GM18505 (cell line): ENCODE measurements around the gene INCENP.

Source experiments
- ATAC-seq: cut with Tn5 transposase; IDR thresholded peaks from one replicate; pipeline ENCODE4 v1.9.1; 2021; ENCODE audit not compliant: unreplicated experiment
- POLR2A ChIP-seq: IDR thresholded peaks from 4 replicates; pipeline ENCODE4 v1.6.1; 2011; ENCODE audit warnings: borderline replicate concordance; ENCODE audit not compliant: insufficient read depth, insufficient read length; ENCODE audit errors: extremely low read depth

The INCENP gene

DNA sequence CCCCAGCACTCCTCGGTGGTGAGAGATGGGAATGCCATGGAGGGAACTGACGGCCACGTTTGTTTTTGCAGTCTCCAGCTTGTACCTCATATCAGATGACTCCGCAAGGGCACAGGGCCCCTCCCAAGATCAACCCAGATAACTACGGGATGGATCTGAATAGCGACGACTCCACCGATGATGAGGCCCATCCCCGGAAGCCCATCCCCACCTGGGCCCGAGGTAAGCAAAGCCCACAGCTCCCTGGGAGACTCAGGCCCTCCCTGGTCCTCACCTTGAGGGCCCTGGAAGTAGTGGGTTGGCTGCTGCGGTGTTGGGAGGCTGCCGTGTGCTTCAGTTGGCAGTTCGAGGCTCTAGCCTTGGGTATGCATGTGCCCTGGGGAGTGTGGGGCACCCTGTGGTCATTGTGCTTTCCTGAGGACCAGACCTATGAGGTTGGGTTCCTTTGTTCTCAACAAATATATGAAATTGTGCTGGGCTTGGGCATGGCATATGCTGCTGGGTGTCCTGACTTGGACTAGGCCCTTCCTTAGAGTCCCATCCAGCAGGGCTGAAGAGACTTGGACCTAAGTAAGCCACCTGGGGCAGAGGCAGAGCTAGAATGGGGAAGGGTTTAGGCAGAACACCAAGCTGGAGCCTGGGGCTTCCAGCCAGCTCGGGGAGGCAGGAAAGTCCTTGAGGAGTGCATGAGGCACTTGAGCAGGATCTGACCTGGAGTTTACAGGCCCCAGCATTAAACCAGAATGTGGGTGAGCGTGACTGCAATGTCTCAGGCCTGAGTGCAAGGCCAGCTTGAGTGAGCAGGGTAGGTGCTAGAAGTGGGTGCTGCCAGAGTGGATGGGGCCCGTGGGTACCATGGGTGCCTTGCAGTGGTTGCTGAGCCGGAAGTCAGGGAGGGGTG is 26.4 kb downstream of the INCENP start:
- no peak for TF ChIP-seq POLR2A
- ATAC-seq = no peak

DNA sequence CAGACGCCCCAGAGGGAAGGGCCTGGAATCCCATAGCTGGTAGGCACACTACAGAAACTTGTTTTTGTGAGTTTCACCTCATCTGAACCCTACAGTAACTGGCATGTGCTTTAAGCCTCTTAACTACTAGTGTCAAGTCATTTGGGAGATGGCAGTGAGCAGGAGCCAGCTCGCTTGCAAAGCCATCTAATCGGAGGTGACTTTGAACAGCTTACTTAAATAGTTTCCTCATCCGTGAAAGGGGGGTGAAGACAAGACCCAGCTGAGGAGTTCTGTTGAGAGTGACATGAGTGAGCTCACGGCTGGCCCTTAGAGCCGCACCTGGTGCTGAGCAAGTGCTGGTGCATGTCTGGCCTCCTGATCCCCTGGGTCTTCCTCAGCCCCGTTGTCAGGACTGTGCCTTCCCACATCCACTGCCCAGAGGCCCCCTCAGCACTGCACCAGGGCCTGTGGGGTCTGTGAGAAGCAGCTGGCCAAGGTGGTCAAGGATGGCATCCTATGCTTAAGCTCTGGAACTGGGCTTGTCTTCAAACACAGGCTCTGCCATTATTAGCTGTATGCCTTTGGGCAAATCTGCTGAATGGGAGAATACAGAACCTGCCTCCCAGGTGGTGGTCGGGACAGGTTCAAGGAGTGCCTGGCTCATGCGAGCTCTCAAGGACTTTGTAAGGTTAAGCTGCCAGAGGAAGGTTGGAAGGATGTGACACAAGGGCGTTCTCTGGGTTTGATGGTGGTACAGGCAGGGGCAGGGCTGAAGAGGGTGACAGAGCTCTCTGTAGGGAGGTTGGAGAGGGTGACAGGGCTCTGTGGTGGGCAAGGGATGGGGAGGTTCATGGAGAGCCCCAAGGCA is 27.3 kb downstream of the INCENP start:
- TF ChIP-seq POLR2A = no peak
- ATAC-seq = no peak

GRCh38 chr11:62151737-62152102 is 27.9 kb downstream of the INCENP start:
- no peak for ATAC-seq

GRCh38 chr11:62152245-62153086 is 28.7 kb downstream of the INCENP start:
- TF ChIP-seq POLR2A = no peak
- no peak for ATAC-seq

More at GRCh38 chr11:62151737-62152102, 27.9 kb downstream of the INCENP start:
- TF ChIP-seq POLR2A = no peak

DNA sequence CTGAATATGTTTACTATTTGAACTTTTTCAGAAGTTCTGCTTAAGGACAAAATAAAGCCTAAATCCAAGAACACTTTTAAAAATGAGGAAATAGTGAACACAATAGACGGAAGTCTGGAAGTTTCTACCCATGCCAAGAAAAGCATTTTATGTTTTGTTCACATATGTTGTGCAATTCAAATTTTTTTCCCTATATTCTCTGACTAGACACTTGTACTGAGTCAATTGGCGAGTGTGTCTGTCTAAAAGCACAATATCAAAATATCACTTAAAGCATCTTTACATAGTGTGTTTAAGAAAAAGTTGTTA is 29.2 kb downstream of the INCENP start:
- TF ChIP-seq POLR2A = no peak

GRCh38 chr11:62153617-62154016 is 29.8 kb downstream of the INCENP start:
- no peak for ATAC-seq

More for the DNA sequence above, 29.2 kb downstream of the INCENP start:
- no peak for ATAC-seq

DNA sequence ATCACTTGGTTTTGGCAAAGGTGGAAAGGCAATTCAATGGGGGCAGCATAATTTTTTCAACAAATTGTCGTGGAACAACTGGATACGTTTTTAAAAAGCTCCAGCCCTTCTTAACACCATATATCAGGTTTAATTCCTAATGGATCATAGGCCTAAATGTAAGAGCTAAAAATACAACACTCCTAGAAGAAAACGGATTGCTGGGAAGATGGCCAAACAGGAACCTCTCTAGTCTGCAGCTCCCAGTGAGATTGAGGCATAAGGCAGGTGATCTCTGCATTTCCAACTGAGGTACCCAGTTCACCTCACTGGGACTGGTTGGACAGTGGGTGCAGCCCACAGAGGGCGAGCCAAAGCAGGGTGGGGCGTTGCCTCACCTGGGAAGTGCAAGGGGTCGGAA is 33.8 kb downstream of the INCENP start:
- no peak for ATAC-seq
- TF ChIP-seq POLR2A = no peak

More at GRCh38 chr11:62153617-62154016, 29.8 kb downstream of the INCENP start:
- no peak for TF ChIP-seq POLR2A

DNA sequence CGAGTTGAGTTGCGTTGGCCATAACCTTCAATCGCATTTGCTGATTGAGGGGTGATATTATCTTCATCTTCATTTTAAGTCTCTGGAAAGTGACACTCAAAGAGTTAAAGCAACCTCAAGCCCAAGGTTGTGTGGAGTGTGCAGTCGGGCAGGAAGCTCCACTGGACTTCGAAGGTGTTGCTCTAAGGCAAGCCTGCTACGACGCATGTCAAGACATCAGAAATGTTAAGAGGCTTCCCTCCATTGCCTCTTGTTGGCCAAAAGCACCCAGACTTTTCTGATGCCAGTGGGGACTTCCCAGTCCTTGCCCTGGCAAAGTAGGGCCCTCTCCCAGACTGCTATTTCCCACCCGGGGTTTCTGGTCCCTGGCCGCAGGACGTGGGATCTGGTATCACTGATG is 42.6 kb downstream of the INCENP start:
- ATAC-seq = no peak
- no peak for TF ChIP-seq POLR2A

- no peak for ATAC-seq
These were observed 45.6 kb downstream of the INCENP start for GRCh38 chr11:62169448-62169847.

DNA sequence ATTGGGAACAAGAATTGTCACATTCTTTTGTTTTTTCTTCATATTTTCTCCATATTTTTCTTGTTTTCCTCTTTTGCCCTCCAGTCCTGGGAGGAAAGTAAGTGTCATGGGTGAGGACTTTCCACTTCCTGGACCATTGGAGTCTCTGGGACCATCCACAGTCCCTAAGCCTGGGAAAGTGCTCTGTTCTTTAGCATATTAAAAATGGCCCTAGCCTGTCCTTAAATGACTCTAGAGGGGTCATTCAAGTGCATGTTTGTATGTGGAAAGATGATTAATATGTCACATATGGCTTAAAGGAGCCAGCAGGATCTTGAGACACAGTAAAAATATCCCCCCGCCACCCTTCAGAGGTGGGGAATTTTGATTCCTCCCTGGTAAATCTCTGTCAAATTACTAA is 46.1 kb downstream of the INCENP start:
- no peak for ATAC-seq
- no peak for TF ChIP-seq POLR2A

More at GRCh38 chr11:62169448-62169847, 45.6 kb downstream of the INCENP start:
- no peak for TF ChIP-seq POLR2A

DNA sequence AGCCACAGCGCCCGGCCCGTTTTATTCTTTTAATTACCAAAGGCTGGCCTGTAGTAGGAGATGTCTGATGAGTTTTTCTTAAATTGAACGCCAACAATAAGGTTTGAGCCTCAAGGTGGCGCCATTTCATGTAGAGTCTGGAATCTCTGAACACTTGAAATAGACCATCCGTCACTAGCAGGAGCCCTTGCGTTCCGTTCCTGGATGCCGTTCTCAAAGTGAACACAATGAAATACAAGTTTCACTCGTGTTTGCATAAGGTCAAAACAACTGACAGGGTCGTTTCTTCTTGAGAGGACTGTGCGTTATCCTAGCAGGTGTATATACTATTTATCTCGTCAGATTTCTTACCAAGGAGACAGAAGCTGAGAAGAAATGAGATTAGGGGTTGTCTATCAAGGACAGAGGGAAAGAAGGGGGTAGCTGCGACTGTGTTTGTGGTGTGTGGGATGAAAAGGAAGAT is 47.5 kb downstream of the INCENP start:
- no peak for TF ChIP-seq POLR2A
- ATAC-seq = no peak

GRCh38 chr11:62172294-62172693 is 48.5 kb downstream of the INCENP start:
- no peak for ATAC-seq
- TF ChIP-seq POLR2A = no peak

DNA sequence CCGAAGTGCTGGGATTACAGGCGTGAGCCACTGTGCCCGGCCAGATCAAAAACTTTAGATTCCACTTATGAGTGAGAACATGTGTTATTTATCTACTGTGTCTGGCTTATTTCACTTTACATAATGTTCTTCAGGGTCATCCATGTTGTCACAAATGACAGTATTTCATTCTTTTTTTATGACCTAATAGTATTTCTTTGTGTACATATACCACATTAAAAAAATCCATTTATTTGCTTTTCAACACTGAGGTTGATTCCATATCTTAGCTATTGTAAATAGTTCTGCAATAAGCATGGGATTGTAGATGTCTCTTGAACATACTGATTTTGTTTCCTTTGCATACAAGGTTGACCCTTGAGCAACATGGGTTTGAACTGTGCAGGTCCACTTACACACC is 53.0 kb downstream of the INCENP start:
- TF ChIP-seq POLR2A = no peak
- no peak for ATAC-seq
